H7 (cell line): ENCODE measurements around the gene C9. TPM values are rescaled to one million over a fixed set of nuclear protein-coding genes. Genes with fewer than 3 reads are reported as not detected.
"Not testable (repeated sequence)": the region's sequence is repeated elsewhere in the genome, so short reads cannot be mapped to it uniquely, and the experiment has no call there.

Experiments used
- DNase-seq: peaks from one replicate; pipeline ENCODE4 v3.0.0; 2012
- H3K27me3 ChIP-seq: 2 replicates; pipeline ENCODE4 v1.6.0; 2011; ENCODE audit warnings: mild to moderate bottlenecking, low read length; ENCODE audit not compliant: control insufficient read depth, insufficient read depth
- H3K36me3 ChIP-seq: replicated peaks from 2 replicates; pipeline ENCODE4 v1.5.1; 2011; ENCODE audit warnings: low read length; ENCODE audit not compliant: control insufficient read depth, insufficient read depth
- H3K4me3 ChIP-seq: 2 replicates; pipeline ENCODE4 v1.5.1; 2011; ENCODE audit warnings: low read depth, mild to moderate bottlenecking, control low read depth, low read length, moderate library complexity; ENCODE audit not compliant: insufficient read depth
- total RNA-seq: library from RNA; depleted of rRNA; stranded (reverse); fragments of >200 nt; shearing (Covaris generic); gene quantifications from 2 replicates; pipeline ENCODE4 v1.2.3, GENCODE V29; 2014; rRNA removed

C9 gene
- total RNA-seq = not detected in 2 replicates

DNA sequence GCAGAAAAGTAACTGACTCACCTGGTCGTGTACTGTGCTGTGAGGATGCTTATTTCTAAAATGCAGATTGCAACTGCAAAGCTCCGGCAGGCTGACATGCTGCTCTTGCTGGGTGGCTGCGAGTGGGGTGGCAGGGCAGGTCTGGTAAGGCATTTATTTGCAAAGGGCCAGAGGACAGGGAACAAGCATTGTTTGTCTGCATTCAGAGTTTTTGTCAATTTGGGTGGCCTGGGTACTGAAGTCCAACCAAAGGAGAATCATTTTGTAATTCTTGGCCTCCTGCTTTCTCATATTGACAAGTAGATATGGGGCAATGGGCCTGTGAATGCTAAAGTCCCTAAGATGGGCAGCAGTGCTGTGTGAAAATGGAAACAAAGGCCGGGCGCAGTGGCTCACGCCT is at the start of gene C9:
TSS of gene C9 (minus strand) at position 129 of the 400 bp plus-strand sequence. CDS start at position 98, 31 bp downstream.
- H3K27me3 ChIP-seq = no peaks in the 10 kb centered on the region
- H3K36me3 ChIP-seq = no peaks in the 10 kb centered on the region
- H3K4me3 ChIP-seq = no peak within 1 kb of the TSS
- DNase-seq = no peak

DNA sequence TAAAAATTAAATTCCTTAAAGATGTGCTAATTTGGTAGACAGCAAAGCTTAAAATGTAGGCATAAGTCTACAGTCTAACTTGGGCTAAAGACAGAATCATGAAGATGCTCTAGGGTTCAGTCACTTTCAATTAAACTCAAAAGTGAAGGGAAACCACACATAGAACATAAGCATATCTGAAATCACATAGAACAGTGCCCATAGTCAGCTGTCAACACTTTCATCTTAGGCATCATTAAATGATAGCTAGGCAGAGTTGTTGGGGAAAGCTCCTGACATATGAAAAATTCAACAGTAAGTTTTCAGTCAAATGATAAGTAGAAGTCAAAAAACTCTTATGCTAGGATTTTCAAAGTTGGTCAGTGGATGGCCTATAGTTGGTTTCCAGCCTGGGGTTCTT is 49.5 kb upstream of the C9 start:
- Histone ChIP-seq H3K4me3 (no peak overlapping the region), H3K36me3 (no peaks in the 10 kb centered on the region), H3K27me3 (no peaks in the 10 kb centered on the region)
- DNase-seq = no peak

DNA sequence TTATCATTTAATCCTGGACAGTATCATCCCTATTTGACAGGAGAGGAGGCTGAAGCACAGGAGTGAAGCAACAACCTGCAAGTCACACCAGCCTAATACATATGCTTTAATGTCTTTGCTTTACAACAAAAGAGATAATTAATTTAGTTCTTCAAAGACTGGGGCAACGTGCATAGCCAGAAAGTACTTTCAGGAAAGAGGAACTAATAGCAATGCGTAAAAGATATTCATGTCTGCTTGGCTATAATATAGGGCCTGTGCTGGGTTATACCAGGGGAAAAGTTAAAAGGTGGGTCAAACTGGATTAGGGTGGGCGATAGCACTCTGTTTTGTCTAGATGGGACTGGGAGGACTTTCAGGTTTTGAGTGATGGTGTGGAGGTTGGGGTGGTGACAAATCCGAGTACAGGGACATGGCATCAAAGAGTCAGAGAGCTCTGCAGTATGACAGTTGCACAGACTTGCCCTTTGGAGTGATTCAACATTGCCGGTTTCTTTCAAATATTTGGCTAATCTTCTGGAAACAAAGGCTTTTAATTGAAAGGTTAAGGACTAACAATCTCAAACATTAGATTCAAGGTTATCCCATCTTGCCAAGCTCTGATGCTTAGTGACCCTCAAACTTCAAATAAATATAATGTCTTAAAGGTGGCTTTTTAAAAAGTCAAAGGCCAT is 48.6 kb upstream of the C9 start:
- H3K36me3 ChIP-seq = no peaks in the 10 kb centered on the region
- H3K4me3 ChIP-seq = no peak overlapping the region
- DNase-seq = no peak
- H3K27me3 ChIP-seq = no peaks in the 10 kb centered on the region

DNA sequence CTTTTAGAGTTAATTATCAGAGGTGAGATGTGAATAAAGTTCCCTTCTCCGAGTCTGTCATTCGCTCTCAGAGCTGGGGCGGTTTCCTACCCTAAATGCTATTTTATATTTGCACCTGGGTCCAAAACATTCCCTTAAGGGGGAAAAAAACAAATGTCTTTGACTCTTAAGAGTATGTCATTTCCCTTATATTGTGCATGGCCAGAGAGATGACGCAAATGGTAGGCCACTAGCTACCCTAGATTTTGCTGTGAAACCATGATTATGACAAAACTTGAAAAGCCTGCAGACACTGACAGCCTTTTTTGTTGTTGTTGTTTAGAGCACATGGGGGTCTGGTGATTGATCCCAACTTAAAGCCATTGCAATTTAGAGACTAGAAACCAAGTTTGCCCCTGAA is 47.7 kb upstream of the C9 start:
- no peak for DNase-seq
- no peak overlapping the region for H3K4me3 ChIP-seq
- no peaks in the 10 kb centered on the region for H3K36me3 ChIP-seq
- no peaks in the 10 kb centered on the region for H3K27me3 ChIP-seq

DNA sequence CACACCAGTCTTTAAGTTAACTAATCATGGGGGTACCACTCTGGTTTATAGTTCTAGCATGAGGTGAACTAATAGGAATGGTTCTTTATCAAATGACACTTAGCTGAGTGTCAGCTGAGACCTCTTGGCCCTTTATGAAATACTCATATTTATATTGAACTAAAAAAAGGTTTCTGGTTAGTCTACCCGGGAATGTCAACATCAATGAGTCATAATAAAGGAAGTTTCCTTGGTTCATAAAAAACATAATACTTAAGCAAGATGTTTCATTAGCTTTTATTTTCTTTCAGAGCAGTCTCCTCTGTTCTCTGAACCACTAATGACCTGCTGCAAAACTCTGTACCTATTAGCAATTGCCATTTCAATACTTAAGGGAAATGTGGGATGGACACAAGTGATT is 46.8 kb upstream of the C9 start:
- DNase-seq = no peak
- H3K4me3 ChIP-seq = no peak overlapping the region
- no peaks in the 10 kb centered on the region for H3K36me3 ChIP-seq
- H3K27me3 ChIP-seq = no peaks in the 10 kb centered on the region

DNA sequence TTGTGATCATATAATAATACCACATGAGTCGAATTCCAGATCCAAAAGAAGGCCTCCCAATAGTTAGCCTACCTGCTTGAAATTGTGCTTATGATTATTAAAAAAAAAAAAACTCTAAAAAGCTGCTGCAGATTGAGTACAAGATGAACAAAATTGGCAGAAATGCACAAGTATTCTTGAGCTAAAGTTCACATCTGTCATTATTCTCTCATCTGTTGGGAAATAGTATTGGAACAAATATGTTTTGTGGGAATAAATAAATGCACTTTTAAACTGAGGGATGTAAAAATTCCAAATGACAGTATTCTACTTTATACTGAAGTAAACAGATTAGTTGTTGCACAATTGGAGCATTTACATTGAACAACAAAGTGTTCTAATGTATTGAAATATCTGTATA is 44.7 kb upstream of the C9 start:
- no peaks in the 10 kb centered on the region for H3K27me3 ChIP-seq
- H3K4me3 ChIP-seq = no peak overlapping the region
- DNase-seq = no peak
- H3K36me3 ChIP-seq = no peaks in the 10 kb centered on the region

DNA sequence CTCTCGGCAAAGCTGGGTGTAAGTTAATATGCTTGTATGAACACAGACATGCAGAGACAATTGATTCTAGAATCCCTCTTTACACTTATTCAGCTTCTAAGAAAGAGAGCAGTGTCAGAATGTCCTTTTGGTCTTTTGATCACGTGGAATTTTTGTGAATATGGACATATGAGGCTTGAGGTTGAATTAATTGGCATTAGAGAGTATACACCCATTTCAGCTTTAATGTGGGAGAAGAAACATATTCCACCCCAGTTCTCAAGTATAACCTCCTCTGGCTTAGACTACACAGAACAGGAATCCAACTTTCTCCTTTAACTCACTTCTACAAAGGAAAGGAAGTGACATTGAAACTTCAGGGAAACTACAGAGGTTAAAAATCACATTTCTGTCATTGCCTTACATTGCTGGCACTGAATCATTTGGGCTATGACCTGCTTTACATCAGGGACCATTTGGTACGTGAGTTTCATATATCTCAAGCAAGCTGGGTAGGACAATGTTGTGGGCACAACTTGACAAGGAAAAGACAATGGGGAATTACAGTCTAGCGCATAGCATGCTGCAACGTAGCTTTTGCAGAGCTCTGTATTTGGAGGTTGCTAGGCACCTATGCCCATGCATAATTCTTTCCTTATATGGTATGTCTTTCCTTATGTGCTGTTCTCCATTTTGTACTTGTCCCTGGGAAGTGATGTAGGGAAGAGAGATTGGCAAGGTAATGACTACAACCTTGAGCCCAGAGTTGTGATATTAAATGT is 41.0 kb upstream of the C9 start:
- Histone ChIP-seq H3K27me3 (no peaks in the 10 kb centered on the region), H3K36me3 (no peaks in the 10 kb centered on the region), H3K4me3 (no peak overlapping the region)
- no peak for DNase-seq

DNA sequence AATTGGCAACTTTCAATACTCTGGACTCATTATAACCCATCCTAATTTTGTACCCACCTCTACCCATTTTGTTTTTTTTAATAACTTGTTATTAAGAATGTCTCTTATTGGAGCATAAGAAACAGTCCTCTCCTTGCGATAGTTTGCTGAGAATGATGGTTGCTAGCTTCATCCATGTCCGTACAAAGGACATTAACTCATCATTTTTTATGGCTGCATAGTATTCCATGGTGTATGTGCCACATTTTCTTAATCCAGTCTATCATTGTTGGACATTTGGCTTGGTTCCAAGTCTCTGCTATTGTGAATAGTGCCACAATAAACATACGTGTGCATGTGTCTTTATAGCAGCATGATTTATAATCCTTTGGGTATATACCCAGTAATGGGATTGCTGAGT is 39.5 kb upstream of the C9 start:
- not testable (repeated sequence) for H3K36me3 ChIP-seq, DNase-seq, H3K4me3 ChIP-seq, H3K27me3 ChIP-seq

DNA sequence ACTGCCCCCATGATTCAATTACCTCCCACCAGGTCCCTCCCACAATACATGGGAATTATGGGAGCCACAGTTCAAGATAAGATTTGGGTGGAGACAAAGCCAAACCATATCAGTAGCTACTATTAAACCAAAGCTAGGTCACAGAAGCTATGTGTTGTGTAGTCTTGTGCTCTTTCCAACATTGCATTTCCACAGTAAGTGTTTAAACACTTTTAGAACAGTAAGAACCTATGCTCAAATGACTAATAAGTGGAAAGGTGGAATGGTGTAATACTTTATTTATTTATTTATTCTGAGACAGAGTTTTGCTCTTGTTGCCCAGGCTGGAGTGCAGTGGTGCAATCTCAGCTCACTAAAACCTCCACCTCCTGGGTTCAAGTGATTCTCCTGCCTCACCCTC is 37.8 kb upstream of the C9 start:
- not testable (repeated sequence) for H3K4me3 ChIP-seq, DNase-seq, H3K27me3 ChIP-seq, H3K36me3 ChIP-seq

DNA sequence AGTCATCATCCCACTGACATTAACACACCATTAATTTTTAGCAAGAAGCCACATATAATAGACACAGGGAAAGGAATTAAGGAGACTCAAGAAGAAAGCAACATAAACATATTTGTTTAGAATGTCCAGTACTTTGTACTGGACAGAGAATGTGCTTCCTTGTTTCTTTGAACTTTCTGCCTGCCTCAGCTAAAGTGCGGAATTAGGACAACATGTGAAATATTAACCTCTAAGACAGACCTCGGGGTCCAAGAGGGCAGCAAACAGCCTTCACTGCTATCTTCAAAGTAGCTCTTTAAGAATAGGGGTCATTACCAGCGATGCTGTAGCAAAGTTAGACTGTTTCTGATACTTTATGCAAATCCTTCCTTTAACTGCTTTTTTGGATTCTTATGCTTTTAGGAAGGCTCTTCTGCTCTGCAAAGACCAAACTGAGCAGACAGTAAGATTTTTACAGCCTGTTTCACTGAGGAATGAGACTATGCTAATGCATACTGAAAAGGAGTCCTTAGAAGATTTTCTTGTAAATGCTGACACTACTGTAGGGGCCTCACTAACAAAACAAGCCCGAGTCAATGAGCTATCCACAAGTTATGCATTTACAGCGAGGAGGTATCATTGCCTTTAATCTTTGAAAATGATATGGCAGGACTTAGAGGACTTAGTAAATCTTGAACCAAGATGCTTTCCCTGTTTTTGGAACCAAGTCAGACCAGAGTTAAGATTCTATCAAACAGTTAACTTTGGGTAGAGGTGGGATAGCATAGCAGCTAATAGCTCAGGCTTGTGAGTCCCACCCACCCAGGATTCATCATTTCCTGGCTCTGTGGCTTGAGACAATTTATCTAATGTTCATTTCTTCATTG is 36.7 kb upstream of the C9 start:
- H3K36me3 ChIP-seq = no peaks in the 10 kb centered on the region

DNA sequence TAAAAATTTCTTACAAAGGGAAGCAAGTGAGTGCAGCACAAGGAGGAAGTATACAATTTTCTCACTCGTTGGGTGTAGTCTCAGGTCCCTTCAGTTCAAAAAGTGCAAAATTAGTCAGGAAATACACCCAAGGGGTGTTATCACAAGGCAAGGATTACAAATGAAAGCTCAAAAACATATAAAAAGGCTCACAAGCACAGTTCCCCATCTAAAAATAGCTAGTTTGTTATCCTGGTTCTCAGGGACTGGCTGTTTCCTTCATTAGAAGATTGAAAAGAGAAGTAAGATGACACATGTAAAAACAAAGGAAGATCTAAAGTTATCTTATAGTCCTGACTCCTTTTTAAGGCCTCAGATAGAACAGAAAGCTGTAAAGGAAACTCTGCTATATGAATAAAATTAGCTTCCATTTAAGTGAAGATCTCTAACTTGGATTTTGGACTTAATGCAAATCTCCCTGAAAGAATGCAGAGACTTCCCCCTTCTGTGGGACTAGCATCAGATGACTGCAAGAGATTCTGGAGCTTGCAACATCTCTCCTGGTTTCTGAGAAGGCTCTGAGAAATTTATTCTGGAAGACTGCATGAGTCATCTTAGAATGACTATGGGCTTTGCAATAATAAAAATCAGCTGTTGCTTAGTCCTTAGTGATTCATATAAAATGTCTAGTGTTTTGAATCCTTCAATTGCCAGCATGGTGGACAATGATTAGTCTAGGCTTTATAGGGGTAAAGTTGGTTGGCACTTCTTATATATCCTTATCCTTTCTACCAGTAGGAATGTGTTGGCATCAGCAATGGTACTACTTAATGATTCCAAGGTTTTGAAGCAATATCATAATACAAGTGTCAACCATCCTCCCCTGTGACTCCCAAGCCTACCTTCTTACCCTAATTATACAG is 35.1 kb upstream of the C9 start:
- no peak for DNase-seq
- no peaks in the 10 kb centered on the region for H3K27me3 ChIP-seq
- no peak overlapping the region for H3K4me3 ChIP-seq
- H3K36me3 ChIP-seq = no peaks in the 10 kb centered on the region

More for the DNA sequence above, 36.7 kb upstream of the C9 start:
- H3K4me3 ChIP-seq = no peak overlapping the region
- DNase-seq = no peak
- no peaks in the 10 kb centered on the region for H3K27me3 ChIP-seq

DNA sequence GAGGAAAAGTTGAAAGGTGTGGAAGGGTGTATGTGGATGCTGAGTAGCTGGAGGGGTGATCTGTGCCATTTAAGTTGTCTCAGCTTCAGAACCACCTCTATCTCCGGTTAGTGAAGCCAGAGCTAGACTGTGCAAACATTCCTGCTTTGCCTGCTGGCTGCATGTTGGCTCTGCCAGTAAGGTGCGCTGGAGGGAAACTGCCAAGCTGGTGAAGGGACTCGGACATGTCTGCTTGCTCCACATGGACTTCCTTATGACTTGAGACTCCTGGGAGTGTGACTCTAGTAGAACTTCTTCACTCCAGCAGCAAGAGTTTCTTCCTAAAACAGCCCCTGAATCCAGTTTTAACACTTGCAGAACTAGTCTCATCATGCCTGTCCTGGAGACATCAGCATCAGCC is 32.5 kb upstream of the C9 start:
- no peak overlapping the region for H3K4me3 ChIP-seq
- no peaks in the 10 kb centered on the region for H3K27me3 ChIP-seq
- DNase-seq = no peak
- H3K36me3 ChIP-seq = no peaks in the 10 kb centered on the region

DNA sequence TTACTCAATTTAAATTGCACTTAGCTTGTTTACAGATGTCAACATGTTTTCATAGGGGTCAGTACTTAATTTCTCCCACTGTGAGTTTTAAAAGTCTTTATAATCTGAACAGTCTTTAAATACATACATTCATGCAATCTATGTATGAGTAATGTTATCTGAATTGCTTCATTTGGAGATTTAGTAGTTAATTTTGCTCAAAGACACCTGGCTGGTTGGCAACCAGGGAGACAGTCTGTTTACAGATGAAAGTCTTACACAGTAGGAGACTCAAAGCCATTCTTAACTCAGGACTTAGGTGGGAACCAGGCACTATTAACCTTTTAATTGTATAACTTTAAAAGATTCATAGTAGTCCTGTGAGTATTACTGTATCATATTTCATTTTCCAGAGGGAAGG is 31.2 kb upstream of the C9 start:
- Histone ChIP-seq H3K27me3 (no peaks in the 10 kb centered on the region), H3K36me3 (no peaks in the 10 kb centered on the region), H3K4me3 (no peak overlapping the region)
- no peak for DNase-seq

DNA sequence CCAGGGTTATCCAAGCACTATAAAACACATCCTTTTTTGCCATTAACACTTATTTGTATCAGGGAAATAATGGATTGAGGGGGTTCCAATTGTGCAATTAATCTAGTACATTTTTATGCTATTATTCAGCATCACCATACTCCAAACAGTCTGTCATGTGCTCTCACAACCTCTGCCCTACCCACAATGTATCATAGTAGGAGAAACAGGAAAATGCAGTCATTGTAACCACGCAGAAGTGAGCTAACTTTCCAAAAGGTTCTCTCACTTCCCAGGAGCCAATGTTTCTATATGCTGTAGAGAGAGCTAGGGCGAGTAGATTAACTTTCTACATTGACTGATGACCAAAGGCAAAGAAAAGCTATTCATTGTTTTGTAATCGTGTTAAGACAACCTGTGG is 30.7 kb upstream of the C9 start:
- Histone ChIP-seq H3K4me3 (no peak overlapping the region), H3K27me3 (no peaks in the 10 kb centered on the region), H3K36me3 (no peaks in the 10 kb centered on the region)
- no peak for DNase-seq
